ENCODE measurements around the gene TNPO2. TPM values are rescaled to one million over a fixed set of nuclear protein-coding genes. Genes with fewer than 3 reads are reported as not detected.

Gene TNPO2
- total and polyA plus RNA-seq, 9 donors = 19.6 to 68.6 (median 55.8) TPM

- 93% methylated on average over 7 of the region's 8 CpGs for WGBS (ENCODE audit: insufficient coverage)
- no peak for DNase-seq
Observed at GRCh38 chr19:12655546-12655945, 68.2 kb downstream of the TNPO2 start.

GRCh38 chr19:12652219-12652618, 71.5 kb downstream of the TNPO2 start:
- peaks cover 24% of the 10 kb centered on the region for H3K36me3 ChIP-seq (ENCODE audit: control insufficient read depth, insufficient read depth, low read length)
- H3K4me1 ChIP-seq (ENCODE audit: control insufficient read depth, insufficient read depth, low read length) = peaks cover 13% of the 10 kb centered on the region

More at GRCh38 chr19:12655546-12655945, 68.2 kb downstream of the TNPO2 start:
- Histone ChIP-seq H3K4me1 (ENCODE audit: control insufficient read depth, insufficient read depth, low read length) (no peaks in the 10 kb centered on the region), H3K4me3 (ENCODE audit: low read length) (no peak overlapping the region), H3K27ac (ENCODE audit: low read length) (no peak overlapping the region), H3K36me3 (ENCODE audit: control insufficient read depth, insufficient read depth, low read length) (peaks cover 32% of the 10 kb centered on the region), H3K27me3 (ENCODE audit: control insufficient read depth, insufficient read depth, low read length) (no peaks in the 10 kb centered on the region), H3K9me3 (replicated peaks; ENCODE audit: control insufficient read depth, low read depth, low read length) (no peaks in the 10 kb centered on the region)

GRCh38 chr19:12649941-12650340, 73.8 kb downstream of the TNPO2 start:
- Histone ChIP-seq H3K36me3 (ENCODE audit: control insufficient read depth, insufficient read depth, low read length) (peaks cover 3% of the 10 kb centered on the region), H3K4me3 (ENCODE audit: low read length) (no peak overlapping the region), H3K27ac (ENCODE audit: low read length) (no peak overlapping the region), H3K4me1 (ENCODE audit: control insufficient read depth, insufficient read depth, low read length) (peaks cover 13% of the 10 kb centered on the region), H3K27me3 (ENCODE audit: control insufficient read depth, insufficient read depth, low read length) (peaks cover 6% of the 10 kb centered on the region), H3K9me3 (replicated peaks; ENCODE audit: control insufficient read depth, low read depth, low read length) (no peaks in the 10 kb centered on the region)
- DNase-seq = no peak
- WGBS (ENCODE audit: insufficient coverage) = 89% methylated on average over 7 of the region's 10 CpGs

More at GRCh38 chr19:12652219-12652618, 71.5 kb downstream of the TNPO2 start:
- Histone ChIP-seq H3K4me3 (ENCODE audit: low read length) (no peak overlapping the region), H3K9me3 (replicated peaks; ENCODE audit: control insufficient read depth, low read depth, low read length) (no peaks in the 10 kb centered on the region), H3K27ac (ENCODE audit: low read length) (no peak overlapping the region), H3K27me3 (ENCODE audit: control insufficient read depth, insufficient read depth, low read length) (peaks cover 6% of the 10 kb centered on the region)
- DNase-seq = no peak
- WGBS (ENCODE audit: insufficient coverage) = 100% methylated on average over 1 of the region's 6 CpGs

Other genes with a start within 250 kb of the TNPO2 start
- gene ZNF709, start 239.1 kb downstream of the TNPO2 start, total RNA-seq = 5.4 TPM
- 1 to 10 TPM; 1.2 to 3.7 (median 2.4) TPM for gene ZNF709, start 239.1 kb downstream of the TNPO2 start, polyA plus RNA-seq (ENCODE audit: insufficient read depth in 1 of 8, insufficient read length in 8 of 8, low replicate concordance in 1 of 8)
- gene ZNF564, start 172.4 kb downstream of the TNPO2 start, total RNA-seq = 11.7 TPM
- gene ZNF564, start 172.4 kb downstream of the TNPO2 start, polyA plus RNA-seq (ENCODE audit: insufficient read depth in 1 of 8, insufficient read length in 8 of 8, low replicate concordance in 1 of 8) = 1 to 10 TPM; 3.9 to 5.4 (median 4.3) TPM
- 4.8 TPM for gene ZNF490, start 113.1 kb downstream of the TNPO2 start, total RNA-seq
- gene ZNF490, start 113.1 kb downstream of the TNPO2 start, polyA plus RNA-seq (ENCODE audit: insufficient read depth in 1 of 8, insufficient read length in 8 of 8, low replicate concordance in 1 of 8) = 1 to 10 TPM; 1.6 to 3.9 (median 2.5) TPM
- gene ZNF791, start 113.0 kb downstream of the TNPO2 start, total RNA-seq = 12.3 TPM
- gene ZNF791, start 113.0 kb downstream of the TNPO2 start, polyA plus RNA-seq (ENCODE audit: insufficient read depth in 1 of 8, insufficient read length in 8 of 8, low replicate concordance in 1 of 8) = 10 to 100 TPM in 7 of 8 donors, 1 to 10 TPM in 1; 7.5 to 13.6 (median 11.7) TPM
- 23.5 TPM for gene MAN2B1, start 57.2 kb downstream of the TNPO2 start, total RNA-seq
- gene MAN2B1, start 57.2 kb downstream of the TNPO2 start, polyA plus RNA-seq (ENCODE audit: insufficient read depth in 1 of 8, insufficient read length in 8 of 8, low replicate concordance in 1 of 8) = 10 to 100 TPM; 26.7 to 39.9 (median 31.9) TPM
- 6.8 TPM for gene WDR83, start 57.1 kb downstream of the TNPO2 start, total RNA-seq
- 10 to 100 TPM in 6 of 8 donors, 1 to 10 TPM in 2; 8.8 to 16.0 (median 13.1) TPM for gene WDR83, start 57.1 kb downstream of the TNPO2 start, polyA plus RNA-seq (ENCODE audit: insufficient read depth in 1 of 8, insufficient read length in 8 of 8, low replicate concordance in 1 of 8)
- 68.0 TPM for gene DHPS, start 42.1 kb downstream of the TNPO2 start, total RNA-seq
- gene DHPS, start 42.1 kb downstream of the TNPO2 start, polyA plus RNA-seq (ENCODE audit: insufficient read depth in 1 of 8, insufficient read length in 8 of 8, low replicate concordance in 1 of 8) = 10 to 100 TPM; 55.2 to 73.4 (median 63.3) TPM
- gene GNG14, start 35.9 kb downstream of the TNPO2 start, total RNA-seq = not detected
- gene GNG14, start 35.9 kb downstream of the TNPO2 start, polyA plus RNA-seq (ENCODE audit: insufficient read depth in 1 of 8, insufficient read length in 8 of 8, low replicate concordance in 1 of 8) = under 1 TPM in 1 of 8 donors, not detected in 7; 0.33 TPM
- gene FBXW9, start 27.3 kb downstream of the TNPO2 start, total RNA-seq = 3.9 TPM
- gene FBXW9, start 27.3 kb downstream of the TNPO2 start, polyA plus RNA-seq (ENCODE audit: insufficient read depth in 1 of 8, insufficient read length in 8 of 8, low replicate concordance in 1 of 8) = 1 to 10 TPM; 4.1 to 5.7 (median 4.7) TPM
- 208 TPM for gene TRIR, start 10.8 kb upstream of the TNPO2 start, total RNA-seq
- gene TRIR, start 10.8 kb upstream of the TNPO2 start, polyA plus RNA-seq (ENCODE audit: insufficient read depth in 1 of 8, insufficient read length in 8 of 8, low replicate concordance in 1 of 8) = 100 to 1,000 TPM; 188 to 237 (median 203) TPM
- 37.6 TPM for gene GET3, start 13.6 kb upstream of the TNPO2 start, total RNA-seq
- gene GET3, start 13.6 kb upstream of the TNPO2 start, polyA plus RNA-seq (ENCODE audit: insufficient read depth in 1 of 8, insufficient read length in 8 of 8, low replicate concordance in 1 of 8) = 10 to 100 TPM; 42.8 to 58.7 (median 51.6) TPM
- gene BEST2, start 27.9 kb upstream of the TNPO2 start, total RNA-seq = not detected
- under 1 TPM in 2 of 8 donors, not detected in 6; 0.13 to 0.16 TPM for gene BEST2, start 27.9 kb upstream of the TNPO2 start, polyA plus RNA-seq (ENCODE audit: insufficient read depth in 1 of 8, insufficient read length in 8 of 8, low replicate concordance in 1 of 8)
- 19.1 TPM for gene HOOK2, start 51.6 kb upstream of the TNPO2 start, total RNA-seq
- 10 to 100 TPM; 13.1 to 40.8 (median 24.0) TPM for gene HOOK2, start 51.6 kb upstream of the TNPO2 start, polyA plus RNA-seq (ENCODE audit: insufficient read depth in 1 of 8, insufficient read length in 8 of 8, low replicate concordance in 1 of 8)
- 39.1 TPM for gene JUNB, start 67.6 kb upstream of the TNPO2 start, total RNA-seq
- gene JUNB, start 67.6 kb upstream of the TNPO2 start, polyA plus RNA-seq (ENCODE audit: insufficient read depth in 1 of 8, insufficient read length in 8 of 8, low replicate concordance in 1 of 8) = 100 to 1,000 TPM in 1 of 8 donors, 10 to 100 TPM in 7; 17.8 to 157 (median 66.9) TPM
- 191 TPM for gene PRDX2, start 77.9 kb upstream of the TNPO2 start, total RNA-seq
- gene PRDX2, start 77.9 kb upstream of the TNPO2 start, polyA plus RNA-seq (ENCODE audit: insufficient read depth in 1 of 8, insufficient read length in 8 of 8, low replicate concordance in 1 of 8) = 100 to 1,000 TPM; 143 to 189 (median 171) TPM
- gene THSD8, start 78.1 kb upstream of the TNPO2 start, total RNA-seq = 5.1 TPM
- 1 to 10 TPM in 7 of 8 donors, under 1 TPM in 1; 0.84 to 4.8 (median 2.9) TPM for gene THSD8, start 78.1 kb upstream of the TNPO2 start, polyA plus RNA-seq (ENCODE audit: insufficient read depth in 1 of 8, insufficient read length in 8 of 8, low replicate concordance in 1 of 8)
- 12.6 TPM for gene RNASEH2A, start 82.7 kb upstream of the TNPO2 start, total RNA-seq
- gene RNASEH2A, start 82.7 kb upstream of the TNPO2 start, polyA plus RNA-seq (ENCODE audit: insufficient read depth in 1 of 8, insufficient read length in 8 of 8, low replicate concordance in 1 of 8) = 10 to 100 TPM; 19.4 to 31.5 (median 23.3) TPM
- gene RTBDN, start 110.6 kb upstream of the TNPO2 start, total RNA-seq = not detected
- gene RTBDN, start 110.6 kb upstream of the TNPO2 start, polyA plus RNA-seq (ENCODE audit: insufficient read depth in 1 of 8, insufficient read length in 8 of 8, low replicate concordance in 1 of 8) = under 1 TPM in 2 of 8 donors, not detected in 6; 0.06 to 0.24 TPM
- 0.09 TPM for gene MAST1, start 114.6 kb upstream of the TNPO2 start, total RNA-seq
- gene MAST1, start 114.6 kb upstream of the TNPO2 start, polyA plus RNA-seq (ENCODE audit: insufficient read depth in 1 of 8, insufficient read length in 8 of 8, low replicate concordance in 1 of 8) = under 1 TPM; 0.23 to 0.90 (median 0.61) TPM
- 7.7 TPM for gene DNASE2, start 157.5 kb upstream of the TNPO2 start, total RNA-seq
- 10 to 100 TPM in 5 of 8 donors, 1 to 10 TPM in 3; 5.7 to 12.3 (median 10.1) TPM for gene DNASE2, start 157.5 kb upstream of the TNPO2 start, polyA plus RNA-seq (ENCODE audit: insufficient read depth in 1 of 8, insufficient read length in 8 of 8, low replicate concordance in 1 of 8)
- 0.31 TPM for gene KLF1, start 163.3 kb upstream of the TNPO2 start, total RNA-seq
- gene KLF1, start 163.3 kb upstream of the TNPO2 start, polyA plus RNA-seq (ENCODE audit: insufficient read depth in 1 of 8, insufficient read length in 8 of 8, low replicate concordance in 1 of 8) = 1 to 10 TPM in 4 of 8 donors, under 1 TPM in 4; 0.32 to 1.5 (median 1.0) TPM
- 16.8 TPM for gene GCDH, start 167.2 kb upstream of the TNPO2 start, total RNA-seq
- gene GCDH, start 167.2 kb upstream of the TNPO2 start, polyA plus RNA-seq (ENCODE audit: insufficient read depth in 1 of 8, insufficient read length in 8 of 8, low replicate concordance in 1 of 8) = 10 to 100 TPM; 20.2 to 43.3 (median 29.3) TPM
- gene SYCE2, start 195.4 kb upstream of the TNPO2 start, total RNA-seq = 0.40 TPM
- gene SYCE2, start 195.4 kb upstream of the TNPO2 start, polyA plus RNA-seq (ENCODE audit: insufficient read depth in 1 of 8, insufficient read length in 8 of 8, low replicate concordance in 1 of 8) = 1 to 10 TPM; 1.5 to 3.4 (median 2.5) TPM
- gene FARSA, start 209.8 kb upstream of the TNPO2 start, total RNA-seq = 32.5 TPM
- gene FARSA, start 209.8 kb upstream of the TNPO2 start, polyA plus RNA-seq (ENCODE audit: insufficient read depth in 1 of 8, insufficient read length in 8 of 8, low replicate concordance in 1 of 8) = 10 to 100 TPM; 38.1 to 48.8 (median 44.7) TPM
- gene CALR, start 214.7 kb upstream of the TNPO2 start, total RNA-seq = 401 TPM
- gene CALR, start 214.7 kb upstream of the TNPO2 start, polyA plus RNA-seq (ENCODE audit: insufficient read depth in 1 of 8, insufficient read length in 8 of 8, low replicate concordance in 1 of 8) = 100 to 1,000 TPM; 380 to 643 (median 446) TPM
- gene RAD23A, start 221.9 kb upstream of the TNPO2 start, total RNA-seq = 92.7 TPM
- gene RAD23A, start 221.9 kb upstream of the TNPO2 start, polyA plus RNA-seq (ENCODE audit: insufficient read depth in 1 of 8, insufficient read length in 8 of 8, low replicate concordance in 1 of 8) = 100 to 1,000 TPM in 7 of 8 donors, 10 to 100 TPM in 1; 98.5 to 136 (median 125) TPM
- gene GADD45GIP1, start 233.3 kb upstream of the TNPO2 start, total RNA-seq = 24.4 TPM
- gene GADD45GIP1, start 233.3 kb upstream of the TNPO2 start, polyA plus RNA-seq (ENCODE audit: insufficient read depth in 1 of 8, insufficient read length in 8 of 8, low replicate concordance in 1 of 8) = 10 to 100 TPM; 40.2 to 63.6 (median 49.2) TPM
- gene DAND5, start 245.6 kb upstream of the TNPO2 start, total RNA-seq = 0.04 TPM
- under 1 TPM in 6 of 8 donors, not detected in 2; 0.07 to 0.23 (median 0.18) TPM for gene DAND5, start 245.6 kb upstream of the TNPO2 start, polyA plus RNA-seq (ENCODE audit: insufficient read depth in 1 of 8, insufficient read length in 8 of 8, low replicate concordance in 1 of 8)